ENCODE results near the gene NCAM1.

DNA sequence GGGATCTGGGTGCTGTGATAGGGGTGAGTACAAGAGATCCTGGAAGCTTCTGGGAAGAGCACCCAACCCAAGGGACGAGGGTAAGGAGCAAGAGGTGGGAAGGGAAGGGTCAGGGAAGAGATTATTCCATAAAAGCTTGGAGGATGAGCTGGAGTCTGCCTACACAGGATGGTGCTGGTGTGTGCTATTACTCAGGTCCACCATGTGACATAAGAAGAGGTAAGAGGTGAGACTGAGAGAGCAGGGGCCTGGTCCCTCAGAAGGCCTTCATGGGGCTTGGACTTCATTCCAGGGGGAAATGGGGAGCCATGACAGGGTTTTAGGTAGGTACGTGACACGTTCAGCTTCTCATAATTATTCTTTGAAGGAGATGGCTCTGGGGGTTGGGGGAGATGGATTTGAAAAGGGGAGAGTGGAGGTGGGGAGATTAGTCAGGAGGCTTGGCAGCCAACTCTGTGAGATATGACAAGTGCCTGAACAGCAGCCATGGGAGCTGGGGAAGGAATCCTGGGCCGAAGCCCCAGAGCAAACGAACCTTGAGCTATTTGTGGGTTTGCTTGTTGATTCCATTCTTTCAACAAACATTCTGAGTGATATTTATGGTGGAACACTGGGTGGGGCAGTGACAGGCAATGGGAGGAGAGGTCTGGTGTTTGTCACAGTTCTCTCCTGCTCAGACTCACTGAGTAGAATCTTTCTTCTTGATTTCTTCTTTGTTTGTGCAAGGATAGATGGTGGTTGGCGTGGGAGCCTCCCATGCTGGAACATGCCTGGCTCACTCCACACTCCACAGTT lies 11.2 kb upstream of the NCAM1 start:
- TF ChIP-seq, protein P1, sequence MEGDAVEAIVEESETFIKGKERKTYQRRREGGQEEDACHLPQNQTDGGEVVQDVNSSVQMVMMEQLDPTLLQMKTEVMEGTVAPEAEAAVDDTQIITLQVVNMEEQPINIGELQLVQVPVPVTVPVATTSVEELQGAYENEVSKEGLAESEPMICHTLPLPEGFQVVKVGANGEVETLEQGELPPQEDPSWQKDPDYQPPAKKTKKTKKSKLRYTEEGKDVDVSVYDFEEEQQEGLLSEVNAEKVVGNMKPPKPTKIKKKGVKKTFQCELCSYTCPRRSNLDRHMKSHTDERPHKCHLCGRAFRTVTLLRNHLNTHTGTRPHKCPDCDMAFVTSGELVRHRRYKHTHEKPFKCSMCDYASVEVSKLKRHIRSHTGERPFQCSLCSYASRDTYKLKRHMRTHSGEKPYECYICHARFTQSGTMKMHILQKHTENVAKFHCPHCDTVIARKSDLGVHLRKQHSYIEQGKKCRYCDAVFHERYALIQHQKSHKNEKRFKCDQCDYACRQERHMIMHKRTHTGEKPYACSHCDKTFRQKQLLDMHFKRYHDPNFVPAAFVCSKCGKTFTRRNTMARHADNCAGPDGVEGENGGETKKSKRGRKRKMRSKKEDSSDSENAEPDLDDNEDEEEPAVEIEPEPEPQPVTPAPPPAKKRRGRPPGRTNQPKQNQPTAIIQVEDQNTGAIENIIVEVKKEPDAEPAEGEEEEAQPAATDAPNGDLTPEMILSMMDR (conservative IDR thresholded peaks at IDR 0.05; ENCODE audit: low read depth, low read length) = no peak
- TF ChIP-seq EZH2 (IDR thresholded peaks at IDR 0.05; ENCODE audit: low read length, unreplicated experiment) = no peak

Measured in PC-3 (cell line).